Neural cell (in vitro differentiated cells): ENCODE measurements around the gene NARF. TPM values are rescaled to one million over a fixed set of nuclear protein-coding genes. Genes with fewer than 3 reads are reported as not detected.

Experiments
- H2AFZ ChIP-seq: fragments of 200-600, 300-800 bp; sonication (generic), shearing (Covaris generic); 2 replicates; pipeline ENCODE4 v1.6.0; 2014; ENCODE audit warnings: low read depth, mild to moderate bottlenecking, antibody characterized with exemption, low read length, moderate library complexity
- H3F3A ChIP-seq: fragments of 200-600 bp; shearing (Covaris generic); 2 replicates; pipeline ENCODE4 v1.6.1; 2016; ENCODE audit warnings: mild to moderate bottlenecking, moderate library complexity, mixed read lengths, antibody characterized with exemption, low read length; ENCODE audit not compliant: insufficient read depth, poor library complexity, severe bottlenecking
- H3K27ac ChIP-seq: fragments of 200-600, 300-800 bp; sonication (generic), shearing (Covaris generic); 2 replicates; pipeline ENCODE4 v1.5.1; 2014; ENCODE audit warnings: mild to moderate bottlenecking, low read length, moderate library complexity
- H3K27me3 ChIP-seq: fragments of 300-800, 200-600 bp; sonication (generic), shearing (Covaris generic); 2 replicates; pipeline ENCODE4 v1.6.0; 2014; ENCODE audit warnings: mild to moderate bottlenecking, low read depth, low read length, moderate library complexity; ENCODE audit not compliant: insufficient read depth
- H3K36me3 ChIP-seq: fragments of 300-800, 200-600 bp; sonication (generic), shearing (Covaris generic); 2 replicates; pipeline ENCODE4 v1.5.1; 2014; ENCODE audit warnings: mild to moderate bottlenecking, antibody characterized with exemption, low read length, moderate library complexity; ENCODE audit not compliant: insufficient read depth
- H3K4me2 ChIP-seq: fragments of 300-800, 200-600 bp; sonication (generic), shearing (Covaris generic); 2 replicates; pipeline ENCODE4 v1.6.0; 2014; ENCODE audit warnings: mild to moderate bottlenecking, low read length
- H3K4me3 ChIP-seq: fragments of 300-800, 200-600 bp; sonication (generic), shearing (Covaris generic); 2 replicates; pipeline ENCODE4 v1.5.1; 2014; ENCODE audit warnings: mild to moderate bottlenecking, low read length, moderate library complexity
- H3K79me2 ChIP-seq: fragments of 200-600 bp; shearing (Covaris generic); replicated peaks from 2 replicates; pipeline ENCODE4 v1.6.0; 2014; ENCODE audit warnings: mild to moderate bottlenecking, low read length, moderate library complexity; ENCODE audit not compliant: insufficient read depth
- H3K9ac ChIP-seq: fragments of 300-800, 200-600 bp; sonication (generic), shearing (Covaris generic); 2 replicates; pipeline ENCODE4 v1.6.1; 2016; ENCODE audit warnings: mild to moderate bottlenecking, low read length, mixed read lengths
- H3K9me2 ChIP-seq: fragments of 200-600 bp; shearing (Covaris generic); 2 replicates; pipeline ENCODE4 v1.6.1; 2016; ENCODE audit warnings: mild to moderate bottlenecking, low read length, mixed read lengths; ENCODE audit not compliant: insufficient read depth
- H3K9me3 ChIP-seq: fragments of 200-600, 300-800 bp; sonication (generic), shearing (Covaris generic); 2 replicates; pipeline ENCODE4 v1.6.1; 2016; ENCODE audit warnings: mild to moderate bottlenecking, mixed run types, low read length, moderate library complexity, mixed read lengths
- H4K20me1 ChIP-seq: fragments of 200-600 bp; shearing (Covaris generic); 2 replicates; pipeline ENCODE4 v1.6.1; 2016; ENCODE audit warnings: mild to moderate bottlenecking, mixed run types; ENCODE audit not compliant: insufficient read depth
- EP300 ChIP-seq: fragments of 450-650 bp; conservative IDR thresholded peaks from 2 replicates; pipeline ENCODE4 v1.6.1; 2014; ENCODE audit warnings: antibody characterized with exemption, mild to moderate bottlenecking, moderate library complexity; ENCODE audit not compliant: poor library complexity, severe bottlenecking
- EZH2 ChIP-seq: fragments of 200-600, 300-800 bp; shearing (Covaris generic), sonication (generic); IDR thresholded peaks from 2 replicates; pipeline ENCODE4 v1.6.1; 2014; ENCODE audit warnings: antibody characterized with exemption, low read length, borderline replicate concordance, mild to moderate bottlenecking; ENCODE audit not compliant: insufficient read depth, poor library complexity, severe bottlenecking
- MXI1 ChIP-seq: fragments of 450-650 bp; conservative IDR thresholded peaks from 2 replicates; pipeline ENCODE4 v1.6.1; 2014; ENCODE audit warnings: antibody characterized with exemption, mild to moderate bottlenecking; ENCODE audit not compliant: poor library complexity, severe bottlenecking
- POLR2AphosphoS5 ChIP-seq: IDR thresholded peaks from 2 replicates; pipeline ENCODE4 v1.6.1; 2012
- RAD21 ChIP-seq: fragments of 450-650 bp; conservative IDR thresholded peaks from 2 replicates; pipeline ENCODE4 v1.6.1; 2014; ENCODE audit warnings: antibody characterized with exemption, mild to moderate bottlenecking, moderate library complexity
- REST ChIP-seq: IDR thresholded peaks from 2 replicates; pipeline ENCODE4 v1.6.1; 2012; ENCODE audit warnings: borderline replicate concordance
- SMC3 ChIP-seq: fragments of 450-650 bp; conservative IDR thresholded peaks from 2 replicates; pipeline ENCODE4 v1.6.1; 2014; ENCODE audit warnings: antibody characterized with exemption, mild to moderate bottlenecking, moderate library complexity; ENCODE audit not compliant: poor library complexity
- TAF1 ChIP-seq: IDR thresholded peaks from 2 replicates; pipeline ENCODE4 v1.6.1; 2012; ENCODE audit warnings: low read depth
- polyA plus RNA-seq: library from polyadenylated mRNA; depleted of rRNA; stranded (reverse); fragments of >200 nt; gene quantifications from 2 replicates; pipeline ENCODE4 v1.2.3, GENCODE V29; 2014
- TF ChIP-seq, protein P1 (sequence below): fragments of 450-650 bp; IDR thresholded peaks from 2 replicates; pipeline ENCODE4 v1.5.1; 2014; ENCODE audit warnings: antibody characterized with exemption, mild to moderate bottlenecking, moderate library complexity; ENCODE audit not compliant: poor library complexity, severe bottlenecking

Gene NARF
- polyA plus RNA-seq, 1 donor from 2014 or later = 243 TPM

DNA sequence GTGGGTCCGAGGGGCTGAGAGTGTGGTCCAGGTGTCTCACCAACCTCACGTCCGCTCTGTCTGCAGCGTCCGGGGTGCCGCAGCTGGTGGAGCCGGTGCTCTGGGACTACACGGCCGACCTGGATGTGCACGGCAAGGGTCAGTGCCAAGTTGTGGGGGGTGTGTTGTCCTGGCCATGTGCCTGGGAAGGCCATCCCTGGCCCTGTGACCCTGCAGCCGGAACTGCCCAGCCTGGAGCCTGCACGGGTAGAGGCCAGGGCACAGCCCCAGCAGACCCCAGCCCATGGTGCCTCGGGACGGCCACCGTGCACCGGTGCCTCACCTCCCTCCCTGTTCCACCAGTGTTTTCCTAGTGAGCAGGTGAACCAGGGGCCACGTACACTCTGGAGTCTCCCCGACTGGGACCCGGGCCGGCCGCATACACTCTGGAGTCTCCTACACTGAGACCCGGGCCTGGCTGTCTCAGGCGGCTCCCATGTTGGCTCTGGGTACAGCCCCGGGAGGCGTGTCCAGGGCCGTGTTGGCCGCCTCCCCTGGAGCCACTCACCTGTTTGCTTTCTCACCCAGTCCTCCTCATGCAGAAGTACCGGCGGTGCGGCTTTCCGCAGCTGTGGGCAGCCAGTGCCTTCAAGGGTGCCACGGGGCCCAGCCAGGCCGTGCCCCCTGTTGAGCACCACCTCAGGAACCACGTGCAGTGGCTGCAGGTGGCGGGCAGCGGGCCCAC lies 21.8 kb upstream of the NARF start:
- Histone ChIP-seq H3K27me3 (no peaks in the 10 kb centered on the region), H3K36me3 (no peaks in the 10 kb centered on the region), H3F3A (no peaks in the 10 kb centered on the region), H3K9me3 (no peaks in the 10 kb centered on the region), H2AFZ (no peak overlapping the region), H3K79me2 (no peaks in the 10 kb centered on the region), H4K20me1 (no peaks in the 10 kb centered on the region), H3K27ac (no peak overlapping the region), H3K4me3 (no peak overlapping the region), H3K9me2 (no peaks in the 10 kb centered on the region), H3K4me2 (no peak overlapping the region), H3K9ac (no peak overlapping the region)
- TF ChIP-seq RAD21 (no peak), POLR2AphosphoS5 (no peak), REST (no peak), EP300 (no peak), EZH2 (no peak), MXI1 (no peak), SMC3 (no peak), TAF1 (no peak)
- TF ChIP-seq, protein P1, sequence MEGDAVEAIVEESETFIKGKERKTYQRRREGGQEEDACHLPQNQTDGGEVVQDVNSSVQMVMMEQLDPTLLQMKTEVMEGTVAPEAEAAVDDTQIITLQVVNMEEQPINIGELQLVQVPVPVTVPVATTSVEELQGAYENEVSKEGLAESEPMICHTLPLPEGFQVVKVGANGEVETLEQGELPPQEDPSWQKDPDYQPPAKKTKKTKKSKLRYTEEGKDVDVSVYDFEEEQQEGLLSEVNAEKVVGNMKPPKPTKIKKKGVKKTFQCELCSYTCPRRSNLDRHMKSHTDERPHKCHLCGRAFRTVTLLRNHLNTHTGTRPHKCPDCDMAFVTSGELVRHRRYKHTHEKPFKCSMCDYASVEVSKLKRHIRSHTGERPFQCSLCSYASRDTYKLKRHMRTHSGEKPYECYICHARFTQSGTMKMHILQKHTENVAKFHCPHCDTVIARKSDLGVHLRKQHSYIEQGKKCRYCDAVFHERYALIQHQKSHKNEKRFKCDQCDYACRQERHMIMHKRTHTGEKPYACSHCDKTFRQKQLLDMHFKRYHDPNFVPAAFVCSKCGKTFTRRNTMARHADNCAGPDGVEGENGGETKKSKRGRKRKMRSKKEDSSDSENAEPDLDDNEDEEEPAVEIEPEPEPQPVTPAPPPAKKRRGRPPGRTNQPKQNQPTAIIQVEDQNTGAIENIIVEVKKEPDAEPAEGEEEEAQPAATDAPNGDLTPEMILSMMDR = no peak

- Histone ChIP-seq H3K27ac (no peak overlapping the region), H3K4me2 (no peak overlapping the region), H3F3A (no peaks in the 10 kb centered on the region), H4K20me1 (no peaks in the 10 kb centered on the region), H3K27me3 (no peaks in the 10 kb centered on the region), H3K79me2 (no peaks in the 10 kb centered on the region), H3K4me3 (no peak overlapping the region), H3K36me3 (no peaks in the 10 kb centered on the region), H3K9me3 (no peaks in the 10 kb centered on the region), H3K9ac (no peak overlapping the region), H2AFZ (no peak overlapping the region), H3K9me2 (no peaks in the 10 kb centered on the region)
- TF ChIP-seq POLR2AphosphoS5 (no peak), REST (no peak), EZH2 (no peak), TAF1 (no peak), MXI1 (no peak), RAD21 (no peak), EP300 (no peak), SMC3 (no peak)
Measured at GRCh38 chr17:82437325-82437668, 21.2 kb upstream of the NARF start.
